8988T (cell line): ENCODE data around the gene IL36RN.

ENCODE experiments used
- DNase-seq: peaks from one replicate; pipeline ENCODE4 v3.0.0; 2011

IL36RN gene

DNA sequence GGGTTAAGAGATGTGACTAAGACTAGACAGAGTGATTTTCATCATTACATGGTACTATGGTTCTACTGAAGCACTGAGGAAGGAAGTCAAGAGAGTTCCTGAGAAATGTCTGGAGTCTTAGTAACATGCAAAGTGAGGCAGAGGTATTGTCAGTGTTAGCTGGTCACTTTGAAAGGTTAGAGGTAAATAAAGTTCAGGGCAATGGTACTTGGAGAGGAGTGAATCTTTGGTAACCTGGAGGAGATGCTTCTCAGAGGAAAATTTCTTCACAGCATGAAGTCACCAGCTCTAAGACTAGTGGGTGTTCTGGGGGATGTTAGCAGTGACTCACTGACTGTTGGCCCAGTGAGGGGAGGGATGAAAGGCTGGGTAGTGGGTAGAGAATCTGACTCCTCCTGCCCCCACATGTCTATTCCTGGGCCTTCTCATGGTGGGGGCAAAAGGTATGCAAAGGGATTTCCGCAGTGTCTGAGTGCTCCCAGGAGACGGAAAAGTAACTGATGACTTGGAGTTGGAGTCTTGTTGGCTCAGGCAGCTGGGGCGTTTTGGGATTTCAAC lies 45.1 kb downstream of the IL36RN start:
- no peak for DNase-seq

DNA sequence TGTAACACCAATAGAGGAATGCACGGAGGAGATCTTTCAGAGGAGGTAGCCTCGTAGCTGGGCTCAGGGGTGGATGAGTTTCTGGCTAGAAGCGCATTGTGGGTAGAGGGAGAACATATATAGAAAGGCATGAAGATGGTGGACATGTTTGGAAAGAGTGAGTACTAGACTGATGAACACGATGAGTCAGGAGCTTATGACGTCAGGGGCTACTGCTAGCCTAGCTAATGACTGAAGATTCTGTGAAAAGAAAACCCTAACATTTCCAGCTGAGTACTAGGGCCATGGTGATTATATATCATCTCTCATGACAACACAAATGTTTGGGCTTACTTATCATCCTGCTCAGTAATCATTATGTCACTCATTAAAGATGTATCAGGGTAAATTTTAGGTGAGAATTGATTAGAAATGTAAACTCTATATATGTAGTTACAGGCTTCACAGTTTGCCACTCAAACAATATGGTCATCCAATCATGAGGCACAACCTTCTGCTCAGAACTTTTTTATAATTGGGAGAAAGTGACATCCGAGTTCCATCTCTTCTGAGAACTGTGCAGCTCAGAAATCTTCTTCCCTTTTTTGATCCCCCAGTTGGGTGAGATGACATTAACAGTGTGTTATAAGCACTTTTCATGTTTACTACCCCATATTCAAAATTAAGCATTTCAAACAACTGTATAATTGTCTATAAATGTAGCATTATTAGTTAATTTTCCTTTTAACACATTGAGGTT lies 46.2 kb downstream of the IL36RN start:
- DNase-seq: no peak

DNA sequence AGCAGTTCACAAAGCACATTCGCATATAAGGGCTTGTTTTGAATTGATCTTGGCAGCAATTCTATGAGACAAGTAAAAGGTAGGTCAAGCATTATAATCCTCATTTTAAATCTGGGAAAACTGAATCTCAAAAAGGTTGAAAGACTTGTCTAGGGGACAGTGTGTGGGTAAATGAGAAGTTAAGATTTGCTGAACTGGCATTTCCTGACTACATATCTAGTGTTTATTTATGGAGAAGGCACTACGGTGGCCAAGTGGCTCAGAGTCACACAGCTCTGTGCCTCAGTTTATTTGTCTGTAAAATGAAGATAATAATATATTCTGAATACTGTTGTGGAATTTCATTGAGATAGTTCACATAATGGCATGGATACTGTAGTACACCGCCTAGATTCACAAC lies 52.1 kb downstream of the IL36RN start:
- DNase-seq: no peak

DNA sequence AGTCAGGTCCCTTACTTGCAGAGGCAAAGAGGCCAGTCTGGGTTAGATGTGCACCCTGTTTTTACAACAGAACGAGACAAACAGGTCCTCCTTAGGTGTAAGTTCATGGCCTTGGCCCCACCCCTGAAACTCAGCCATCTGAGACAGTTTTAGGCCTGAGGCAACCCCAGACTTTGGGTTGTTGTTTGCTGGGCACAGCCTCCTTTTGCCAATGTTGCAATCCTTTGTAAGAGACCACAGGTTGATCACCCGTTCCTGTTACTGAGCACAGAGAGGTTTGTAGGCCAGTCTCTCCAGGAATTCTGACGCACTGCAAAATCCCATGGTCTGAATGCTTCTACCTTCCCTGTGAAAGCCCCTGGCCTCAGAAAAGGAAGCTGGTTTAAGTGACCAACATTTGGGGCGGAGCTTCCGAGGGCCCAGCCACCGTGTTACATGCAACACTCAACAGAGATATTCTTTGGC lies 52.9 kb downstream of the IL36RN start:
- no peak for DNase-seq

DNA sequence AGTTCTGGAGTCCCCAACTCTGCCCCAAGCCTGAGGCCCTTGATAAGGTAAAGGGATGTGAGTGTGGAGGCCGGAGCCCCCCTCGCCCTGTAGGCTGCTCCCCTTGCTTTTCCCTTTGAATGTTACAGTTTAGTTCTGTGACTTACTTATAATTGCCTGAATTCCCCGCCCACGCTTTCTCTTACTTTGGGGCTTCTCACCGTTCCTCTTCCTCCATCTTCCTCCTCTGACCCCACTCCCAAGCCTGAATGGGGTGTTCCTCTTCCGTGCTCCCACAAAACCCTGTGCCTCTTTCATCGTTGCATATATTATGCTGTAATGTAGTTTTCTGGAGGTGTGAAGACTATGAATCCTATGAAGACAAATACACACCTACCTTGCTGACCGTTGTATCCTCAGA lies 53.4 kb downstream of the IL36RN start:
- no peak for DNase-seq

DNA sequence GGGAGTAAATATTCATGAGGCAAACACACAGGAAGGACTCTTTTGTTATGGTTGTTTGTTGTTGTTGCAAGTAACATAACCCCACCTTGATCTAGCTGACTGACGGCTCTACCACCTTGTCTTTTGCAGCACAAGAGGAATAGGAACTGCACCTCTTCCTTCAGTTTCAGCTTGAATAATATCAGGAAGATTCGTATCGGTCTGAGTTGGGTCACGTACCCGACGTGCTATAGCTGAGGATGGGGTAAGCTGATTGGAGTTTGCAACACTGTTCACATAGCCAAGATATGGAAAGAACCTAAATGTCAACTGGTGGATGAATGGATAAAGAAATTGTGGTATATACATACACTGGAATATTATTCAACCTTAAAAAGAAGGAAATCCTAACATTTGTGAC lies 53.9 kb downstream of the IL36RN start:
- DNase-seq: no peak

DNA sequence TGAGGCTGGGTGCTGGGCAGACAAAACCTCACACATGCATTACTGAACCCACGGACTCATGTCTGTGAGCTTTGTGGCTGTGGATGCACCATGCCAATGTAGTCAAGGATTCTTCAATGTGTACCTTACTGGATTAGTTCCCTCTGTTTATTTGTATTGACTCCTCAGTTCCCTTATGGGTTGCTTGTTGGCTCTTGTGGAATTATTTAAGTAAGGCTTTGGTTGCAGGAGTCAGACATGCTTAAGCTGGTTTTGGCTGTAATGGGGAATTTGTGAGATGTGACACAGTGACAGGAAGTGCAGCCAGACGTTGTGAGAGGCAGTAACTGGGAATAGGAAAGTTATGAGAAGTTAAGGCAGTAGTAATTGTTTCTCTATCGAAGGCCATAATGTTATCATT lies 54.8 kb downstream of the IL36RN start:
- no peak for DNase-seq
